SU-DHL-6 (cell line): ENCODE results near the gene NOTUM.

ENCODE experiments used
- H2AFZ ChIP-seq: fragments of 200-600 bp; sonication (generic); 2 replicates; pipeline ENCODE4 v1.6.1; 2014; ENCODE audit warnings: low read depth, mild to moderate bottlenecking, moderate library complexity, mixed read lengths, antibody characterized with exemption, low read length; ENCODE audit not compliant: severe bottlenecking
- H3F3A ChIP-seq: fragments of 200-600 bp; shearing (Covaris generic); 2 replicates; pipeline ENCODE4 v1.6.0; 2016; ENCODE audit warnings: antibody characterized with exemption, mild to moderate bottlenecking; ENCODE audit not compliant: insufficient read depth
- H3K27ac ChIP-seq: fragments of 200-600 bp; sonication (generic); 2 replicates; pipeline ENCODE4 v1.5.1; 2016; ENCODE audit warnings: low read depth, mild to moderate bottlenecking, low read length, moderate library complexity, mixed read lengths
- H3K27me3 ChIP-seq: fragments of 200-600 bp; sonication (generic), shearing (Covaris generic); 2 replicates; pipeline ENCODE4 v1.6.0; 2014; ENCODE audit warnings: mild to moderate bottlenecking, low read length
- H3K36me3 ChIP-seq: fragments of 200-600 bp; sonication (generic); 2 replicates; pipeline ENCODE4 v1.6.1; 2014; ENCODE audit warnings: mild to moderate bottlenecking, low read length, mixed read lengths
- H3K4me2 ChIP-seq: fragments of 300-600, 200-600 bp; shearing (Covaris generic), sonication (generic); 2 replicates; pipeline ENCODE4 v1.6.0; 2014; ENCODE audit warnings: low read length, low read depth, mild to moderate bottlenecking; ENCODE audit not compliant: poor library complexity, severe bottlenecking
- H3K4me3 ChIP-seq: fragments of 200-600 bp; sonication (generic); 2 replicates; pipeline ENCODE4 v1.5.1; 2014; ENCODE audit warnings: antibody characterized with exemption, low read length, mild to moderate bottlenecking, mixed read lengths; ENCODE audit not compliant: insufficient read depth, poor library complexity, severe bottlenecking
- H3K79me2 ChIP-seq: fragments of 200-600 bp; sonication (generic); 2 replicates; pipeline ENCODE4 v1.6.1; 2014; ENCODE audit warnings: mild to moderate bottlenecking, low read length, moderate library complexity; ENCODE audit not compliant: insufficient read depth
- H3K9ac ChIP-seq: fragments of 200-600 bp; sonication (generic); 2 replicates; pipeline ENCODE4 v1.7.0; 2014; ENCODE audit warnings: mild to moderate bottlenecking, low read length
- H3K9me2 ChIP-seq: fragments of 200-600 bp; sonication (generic); replicated peaks from 2 replicates; pipeline ENCODE4 v1.6.1; 2014; ENCODE audit warnings: low read length; ENCODE audit not compliant: insufficient read depth
- H3K9me3 ChIP-seq: fragments of 200-600 bp; sonication (generic); 2 replicates; pipeline ENCODE4 v1.6.1; 2014; ENCODE audit warnings: low read length, mixed read lengths; ENCODE audit not compliant: insufficient read depth
- H4K20me1 ChIP-seq: fragments of 200-600 bp; sonication (generic); 2 replicates; pipeline ENCODE4 v1.6.1; 2014; ENCODE audit warnings: low read depth, mild to moderate bottlenecking, antibody characterized with exemption, low read length, moderate library complexity, mixed read lengths
- EZH2phosphoT487 ChIP-seq: fragments of 200-600 bp; sonication (generic), shearing (Covaris generic); conservative IDR thresholded peaks from 2 replicates; pipeline ENCODE4 v1.6.1; 2018; ENCODE audit warnings: mild to moderate bottlenecking, antibody characterized with exemption, low read length, moderate library complexity, mixed read lengths
- TF ChIP-seq, protein P1 (sequence below): fragments of 200-600 bp; sonication (generic); IDR thresholded peaks from one replicate; pipeline ENCODE4 v1.5.1; 2017; ENCODE audit warnings: antibody characterized with exemption, mild to moderate bottlenecking, low read length, moderate library complexity; ENCODE audit not compliant: insufficient read depth, poor library complexity, severe bottlenecking

NOTUM gene

DNA sequence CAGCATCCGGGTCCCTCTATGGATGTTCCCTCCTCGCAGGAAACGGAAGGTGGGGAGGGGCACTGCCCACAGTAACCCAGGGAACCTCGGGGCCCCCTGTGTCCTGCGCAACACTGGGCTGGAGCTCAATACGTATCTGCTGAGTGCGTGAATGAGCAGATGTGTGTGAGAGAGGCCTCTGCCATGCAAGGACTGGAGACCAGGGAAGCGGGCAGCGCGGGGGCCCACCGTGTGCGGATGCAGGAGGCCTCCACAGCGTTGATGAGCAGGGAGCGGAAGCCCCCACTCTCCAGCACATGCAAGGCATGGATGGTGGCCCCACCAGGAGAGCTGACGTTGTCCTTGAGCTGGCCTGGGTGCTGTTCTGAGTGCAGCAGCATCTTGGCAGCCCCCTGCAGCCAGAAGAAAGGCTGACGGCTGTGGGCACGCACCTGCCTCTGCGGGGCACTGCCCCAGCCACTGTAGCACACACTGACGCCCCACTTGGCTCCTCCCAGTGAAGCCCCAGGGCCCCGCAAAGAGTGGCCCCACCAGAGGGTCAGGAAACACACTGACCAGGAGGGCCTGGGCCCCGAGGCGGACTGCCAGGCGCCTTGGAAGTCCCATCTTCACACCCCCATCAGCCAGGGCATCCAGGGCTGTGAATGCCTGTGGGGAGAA, 26.8 kb downstream of the NOTUM start:
- Histone ChIP-seq H3K4me2 (no peak overlapping the region), H3K27ac (peak overlapping the region; percentile 42)
- TF ChIP-seq, protein P1, sequence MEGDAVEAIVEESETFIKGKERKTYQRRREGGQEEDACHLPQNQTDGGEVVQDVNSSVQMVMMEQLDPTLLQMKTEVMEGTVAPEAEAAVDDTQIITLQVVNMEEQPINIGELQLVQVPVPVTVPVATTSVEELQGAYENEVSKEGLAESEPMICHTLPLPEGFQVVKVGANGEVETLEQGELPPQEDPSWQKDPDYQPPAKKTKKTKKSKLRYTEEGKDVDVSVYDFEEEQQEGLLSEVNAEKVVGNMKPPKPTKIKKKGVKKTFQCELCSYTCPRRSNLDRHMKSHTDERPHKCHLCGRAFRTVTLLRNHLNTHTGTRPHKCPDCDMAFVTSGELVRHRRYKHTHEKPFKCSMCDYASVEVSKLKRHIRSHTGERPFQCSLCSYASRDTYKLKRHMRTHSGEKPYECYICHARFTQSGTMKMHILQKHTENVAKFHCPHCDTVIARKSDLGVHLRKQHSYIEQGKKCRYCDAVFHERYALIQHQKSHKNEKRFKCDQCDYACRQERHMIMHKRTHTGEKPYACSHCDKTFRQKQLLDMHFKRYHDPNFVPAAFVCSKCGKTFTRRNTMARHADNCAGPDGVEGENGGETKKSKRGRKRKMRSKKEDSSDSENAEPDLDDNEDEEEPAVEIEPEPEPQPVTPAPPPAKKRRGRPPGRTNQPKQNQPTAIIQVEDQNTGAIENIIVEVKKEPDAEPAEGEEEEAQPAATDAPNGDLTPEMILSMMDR: no peak
- TF ChIP-seq EZH2phosphoT487: no peak

DNA sequence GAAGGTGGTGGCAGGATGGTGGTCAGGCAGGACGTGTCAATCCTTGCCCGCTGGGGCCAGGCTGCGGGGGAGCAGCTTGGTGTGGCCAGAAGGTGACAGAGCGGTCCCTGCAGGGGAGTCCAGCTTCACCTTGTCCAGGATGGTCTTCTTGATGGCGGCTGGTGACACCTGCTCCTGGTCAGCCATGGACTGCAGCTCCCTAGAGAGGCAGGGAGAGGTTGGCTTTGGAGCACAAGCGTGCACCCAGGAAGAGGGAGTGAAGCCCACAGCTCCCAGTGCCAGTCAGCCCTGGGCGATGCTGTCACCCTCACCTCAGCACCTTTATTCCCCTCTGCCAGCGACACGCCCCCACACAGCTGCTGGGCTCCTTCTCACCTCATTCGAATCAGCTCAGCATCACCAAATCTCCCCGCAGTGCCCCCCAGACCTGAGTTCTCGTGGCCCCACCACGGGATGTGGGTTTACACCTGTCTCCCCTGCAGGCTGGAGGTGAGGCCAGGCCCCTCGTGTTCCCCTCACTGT, 27.7 kb downstream of the NOTUM start:
- Histone ChIP-seq H3K79me2 (peaks cover 4% of the 10 kb centered on the region; the same call in 1 of the 2 replicates), H3K27ac (peak overlapping the region; percentile 67), H2AFZ (no peak overlapping the region), H3K9me2 (no peaks in the 10 kb centered on the region), H3K4me2 (no peak overlapping the region), H3K9me3 (no peaks in the 10 kb centered on the region), H4K20me1 (no peaks in the 10 kb centered on the region), H3F3A (peaks cover 27% of the 10 kb centered on the region), H3K27me3 (no peaks in the 10 kb centered on the region), H3K36me3 (no peaks in the 10 kb centered on the region), H3K9ac (peak overlapping the region; percentile 7; the same call in 1 of the 2 replicates), H3K4me3 (no peak overlapping the region)
- TF ChIP-seq, protein P1: no peak
- TF ChIP-seq EZH2phosphoT487: no peak

More for the DNA sequence above, 26.8 kb downstream of the NOTUM start:
- Histone ChIP-seq H3K27me3 (no peaks in the 10 kb centered on the region), H2AFZ (no peak overlapping the region), H3K79me2 (peaks cover 4% of the 10 kb centered on the region; the same call in 1 of the 2 replicates), H3K36me3 (no peaks in the 10 kb centered on the region), H3F3A (peaks cover 36% of the 10 kb centered on the region), H4K20me1 (no peaks in the 10 kb centered on the region), H3K9me3 (no peaks in the 10 kb centered on the region), H3K4me3 (no peak overlapping the region), H3K9me2 (no peaks in the 10 kb centered on the region), H3K9ac (no peak overlapping the region; the same call in 1 of the 2 replicates)

DNA sequence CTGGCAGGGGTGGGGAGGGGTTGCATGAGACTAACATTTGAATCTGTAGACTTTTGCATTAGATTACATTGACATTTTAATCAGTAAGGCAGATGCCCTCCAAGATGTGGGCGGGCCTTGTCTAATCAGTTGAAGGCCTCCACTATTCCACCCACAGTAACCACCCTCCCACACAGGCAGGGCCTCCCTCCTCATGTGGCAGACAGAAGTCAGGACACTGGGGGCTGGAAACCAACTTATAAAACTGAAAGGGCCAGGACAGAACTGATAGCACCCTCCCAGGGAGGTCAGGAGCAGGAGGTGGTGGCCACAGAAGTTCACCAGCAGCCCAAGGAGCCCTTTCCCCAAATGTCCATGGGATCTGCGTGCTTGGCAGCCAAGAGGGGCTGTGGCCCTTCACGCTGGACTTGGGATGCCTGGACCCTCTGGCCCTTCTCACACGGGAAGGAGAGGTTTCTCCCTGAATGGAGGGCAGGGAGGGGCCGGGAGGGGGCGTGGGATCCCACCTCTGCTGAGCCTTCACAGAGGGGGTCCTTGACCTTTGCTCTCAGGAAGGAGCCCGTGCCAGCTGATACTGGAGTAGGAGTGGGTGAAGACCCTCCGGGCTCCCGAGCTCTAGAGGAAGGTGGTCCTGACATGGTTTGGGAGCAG, 28.5 kb downstream of the NOTUM start:
- Histone ChIP-seq H3K9me3 (no peaks in the 10 kb centered on the region), H3K79me2 (peaks cover 4% of the 10 kb centered on the region; the same call in 1 of the 2 replicates), H2AFZ (no peak overlapping the region), H3K27me3 (no peaks in the 10 kb centered on the region), H3K9me2 (no peaks in the 10 kb centered on the region), H3K36me3 (no peaks in the 10 kb centered on the region), H3K9ac (peak overlapping the region; percentile 7; the same call in 1 of the 2 replicates), H3K27ac (peak overlapping the region; percentile 67), H3F3A (peaks cover 24% of the 10 kb centered on the region), H3K4me2 (no peak overlapping the region), H3K4me3 (no peak overlapping the region), H4K20me1 (no peaks in the 10 kb centered on the region)
- TF ChIP-seq, protein P1: no peak
